Esophagus squamous epithelium (tissue), 4 donors: ENCODE results near the gene VWA1.

ENCODE experiments used
- CTCF ChIP-seq, 6 experiments: fragments of 450-650 bp in 4 of 6; fragments of 200-600 bp in 2 of 6; sonication (generic) in 2 of 6; IDR thresholded peaks; one replicate each; pipeline ENCODE4 v1.5.1; 2016 to 2019; ENCODE audit warnings: antibody characterized with exemption in 6 of 6, mild to moderate bottlenecking in 4 of 6, moderate library complexity in 4 of 6
- POLR2A ChIP-seq, 4 donors: fragments of 450-650 bp; IDR thresholded peaks; one replicate each; pipeline ENCODE4 v1.6.1; 2017; ENCODE audit warnings: antibody characterized with exemption in 4 of 4, mild to moderate bottlenecking in 4 of 4, moderate library complexity in 3 of 4

GRCh38 chr1:1441002-1441888 lies 5.8 kb downstream of the VWA1 start:
- TF ChIP-seq CTCF (IDR thresholded peaks at IDR 0.05) = peak; percentile 71 to 91 (median 86)
- no peak for TF ChIP-seq POLR2A (IDR thresholded peaks at IDR 0.05)
